MG63 (cell line): ENCODE results near the gene CD200. TPM values are rescaled to one million over a fixed set of nuclear protein-coding genes. Genes with fewer than 3 reads are reported as not detected.
"Not testable (repeated sequence)": the region's sequence is repeated elsewhere in the genome, so short reads cannot be mapped to it uniquely, and the experiment has no call there.

Experiments used
- DNase-seq: peaks from one replicate; pipeline ENCODE4 v3.0.0-alpha.2; 2020
- H3K27me3 ChIP-seq: fragments of 250-450 bp; sonication (Bioruptor Pico); 2 replicates; pipeline ENCODE4 v1.5.1; 2020; ENCODE audit warnings: mild to moderate bottlenecking, moderate library complexity
- H3K36me3 ChIP-seq: fragments of 250-450 bp; sonication (Bioruptor Pico); 2 replicates; pipeline ENCODE4 v1.5.1; 2020; ENCODE audit warnings: mild to moderate bottlenecking, moderate library complexity
- H3K4me3 ChIP-seq: fragments of 250-450 bp; sonication (Bioruptor Pico); 2 replicates; pipeline ENCODE4 v1.5.1; 2020; ENCODE audit warnings: mild to moderate bottlenecking, moderate library complexity
- H3K9me3 ChIP-seq: fragments of 250-450 bp; sonication (Bioruptor Pico); 2 replicates; pipeline ENCODE4 v1.5.1; 2020; ENCODE audit warnings: mild to moderate bottlenecking, moderate library complexity
- total RNA-seq: library from RNA; depleted of rRNA; stranded (reverse); fragments of >200 nt; shearing (Covaris generic); gene quantifications from 2 replicates; pipeline ENCODE4 v1.2.3, GENCODE V29; 2014; ENCODE audit warnings: low replicate concordance

CD200 gene
- total RNA-seq, 1 experiment from 2014 or later, result 0.36 TPM

DNA sequence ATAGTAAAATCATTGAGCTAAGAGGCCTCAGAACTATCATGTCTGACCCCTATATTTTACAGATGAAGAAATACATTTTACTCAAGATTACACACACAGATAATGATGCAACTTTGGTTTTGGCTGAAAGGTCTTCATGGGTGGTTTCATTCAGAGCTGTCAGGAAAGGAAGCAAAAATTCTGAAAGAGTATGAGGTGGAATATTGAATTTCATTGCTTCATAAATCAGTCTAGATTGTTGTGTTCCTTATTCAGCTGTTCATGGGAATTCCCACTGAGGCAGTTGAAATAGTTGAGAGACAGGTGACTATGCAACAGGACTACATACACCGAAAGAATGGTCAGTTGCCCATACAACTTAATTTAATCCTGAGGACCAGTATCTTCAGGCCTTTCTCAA, 39.4 kb downstream of the CD200 start:
- H3K4me3 ChIP-seq, result no peak overlapping the region
- no peaks in the 10 kb centered on the region for H3K9me3 ChIP-seq
- DNase-seq, result no peak
- H3K36me3 ChIP-seq, result no peaks in the 10 kb centered on the region
- H3K27me3 ChIP-seq, result no peaks in the 10 kb centered on the region

DNA sequence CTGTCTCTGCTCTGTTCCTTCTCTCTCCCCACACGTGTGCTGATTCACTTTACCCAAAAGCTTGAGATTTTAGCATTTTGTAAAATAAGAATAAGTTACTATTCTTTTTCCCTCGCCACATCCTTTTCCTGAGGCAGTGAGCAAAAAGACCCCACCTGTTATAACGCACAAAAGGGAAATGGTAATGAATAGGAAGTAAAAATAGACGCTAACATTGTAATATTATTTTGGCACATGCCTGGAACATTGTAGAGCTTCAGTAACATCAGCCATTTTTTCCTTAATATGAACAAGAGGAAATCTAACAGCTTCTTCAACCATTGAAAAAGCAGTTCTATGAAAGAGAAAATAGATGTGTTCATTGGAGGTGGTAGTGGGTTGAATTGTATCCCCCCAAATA, 40.5 kb downstream of the CD200 start:
- no peak overlapping the region for H3K4me3 ChIP-seq

DNA sequence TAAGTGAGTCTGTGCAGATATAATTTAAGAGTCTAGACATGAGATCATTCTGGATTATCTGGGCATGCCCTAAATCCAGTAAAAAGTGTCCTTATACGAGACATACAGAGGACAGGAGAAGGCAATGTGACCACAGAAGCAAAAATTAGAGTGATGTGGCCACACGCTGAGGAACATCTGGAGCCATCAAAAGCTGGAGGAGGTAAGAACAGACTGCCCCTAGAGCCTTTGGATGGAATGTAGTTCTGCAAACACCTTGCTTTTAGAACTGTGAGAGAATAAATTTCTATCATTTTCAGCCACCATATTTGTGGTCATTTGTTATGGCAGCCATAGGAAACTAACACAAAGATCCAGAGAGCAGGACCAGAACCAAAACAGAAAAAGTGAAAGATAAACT, 41.0 kb downstream of the CD200 start:
- Histone ChIP-seq H3K4me3 (no peak overlapping the region), H3K36me3 (no peaks in the 10 kb centered on the region), H3K9me3 (no peaks in the 10 kb centered on the region), H3K27me3 (no peaks in the 10 kb centered on the region)
- no peak for DNase-seq

More for the DNA sequence above, 40.5 kb downstream of the CD200 start:
- Histone ChIP-seq H3K36me3 (no peaks in the 10 kb centered on the region), H3K27me3 (no peaks in the 10 kb centered on the region), H3K9me3 (no peaks in the 10 kb centered on the region)
- no peak for DNase-seq

DNA sequence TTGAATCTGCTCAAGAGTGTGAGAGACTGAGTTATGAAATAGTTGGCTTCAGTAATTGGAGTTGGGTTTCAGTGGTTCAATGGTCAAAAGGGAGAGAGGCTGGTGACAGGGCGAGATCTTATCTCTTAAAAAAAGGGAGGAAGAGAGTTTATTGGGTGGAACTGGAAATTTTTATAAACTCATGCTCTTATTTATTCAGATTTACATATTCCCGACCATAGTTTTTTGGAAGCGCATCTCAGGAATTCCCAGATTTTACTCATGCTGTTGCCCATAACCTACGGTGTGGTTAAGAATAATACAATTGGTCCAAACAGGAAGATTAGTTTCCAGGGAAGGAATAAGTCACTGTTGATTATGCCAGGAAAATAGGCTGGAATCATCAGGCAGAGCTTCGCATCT, 41.4 kb downstream of the CD200 start:
- DNase-seq, result no peak
- H3K36me3 ChIP-seq, result no peaks in the 10 kb centered on the region
- H3K27me3 ChIP-seq, result no peaks in the 10 kb centered on the region
- H3K9me3 ChIP-seq, result no peaks in the 10 kb centered on the region
- H3K4me3 ChIP-seq, result no peak overlapping the region

DNA sequence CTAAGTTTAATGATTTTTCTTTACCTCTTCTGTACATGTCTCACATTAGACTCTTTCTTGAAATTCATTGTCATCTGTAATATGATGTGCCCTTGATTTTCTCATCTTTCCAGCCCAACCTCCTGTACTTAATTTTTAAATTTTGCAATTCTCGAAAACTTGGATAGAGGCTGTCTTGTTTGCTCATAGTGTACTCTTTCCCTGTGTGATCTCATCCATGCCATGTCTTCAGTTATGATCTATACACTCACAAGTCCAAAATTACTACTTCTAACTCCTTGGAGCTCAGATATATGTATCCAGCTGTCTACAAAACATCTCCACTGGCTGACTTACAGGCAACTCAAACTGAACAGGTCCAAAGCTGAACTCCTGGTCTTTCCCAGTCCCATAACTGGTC, 42.2 kb downstream of the CD200 start:
- no peak for DNase-seq
- Histone ChIP-seq H3K4me3 (no peak overlapping the region), H3K36me3 (no peaks in the 10 kb centered on the region), H3K9me3 (no peaks in the 10 kb centered on the region), H3K27me3 (no peaks in the 10 kb centered on the region)

DNA sequence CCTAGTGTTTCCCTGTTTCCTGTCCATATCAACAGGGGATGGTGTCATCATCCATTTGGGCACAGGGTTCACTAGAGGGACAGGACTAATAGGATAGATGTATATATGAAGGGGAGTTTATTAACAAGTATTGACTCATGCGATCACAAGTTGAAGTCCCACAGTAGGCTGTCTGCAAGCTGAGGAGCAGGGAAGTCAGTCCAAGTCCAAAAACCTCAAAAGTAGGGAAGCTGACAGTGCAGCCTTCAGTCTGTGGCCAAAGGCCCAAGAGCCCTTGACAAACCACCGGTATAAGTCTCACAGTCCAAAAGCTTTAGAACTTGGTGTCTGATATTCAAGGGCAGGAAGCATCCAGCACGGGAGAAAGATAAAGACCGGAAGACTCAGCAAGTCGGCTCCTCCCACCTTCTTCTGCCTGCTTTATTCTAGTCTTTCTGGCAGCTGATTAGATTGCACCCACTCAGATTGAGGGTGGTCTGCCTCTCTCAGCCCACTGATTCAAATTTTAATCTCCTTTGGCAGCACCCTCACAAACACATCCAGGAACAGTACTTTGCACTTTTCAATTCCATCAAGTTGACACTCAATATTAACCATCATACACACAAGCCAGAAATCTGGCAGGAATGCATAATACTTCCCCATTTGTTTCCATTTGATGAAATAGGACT, 43.4 kb downstream of the CD200 start:
- no peaks in the 10 kb centered on the region for H3K27me3 ChIP-seq
- H3K9me3 ChIP-seq, result no peaks in the 10 kb centered on the region
- H3K36me3 ChIP-seq, result no peaks in the 10 kb centered on the region
- no peak overlapping the region for H3K4me3 ChIP-seq
- DNase-seq, result no peak

DNA sequence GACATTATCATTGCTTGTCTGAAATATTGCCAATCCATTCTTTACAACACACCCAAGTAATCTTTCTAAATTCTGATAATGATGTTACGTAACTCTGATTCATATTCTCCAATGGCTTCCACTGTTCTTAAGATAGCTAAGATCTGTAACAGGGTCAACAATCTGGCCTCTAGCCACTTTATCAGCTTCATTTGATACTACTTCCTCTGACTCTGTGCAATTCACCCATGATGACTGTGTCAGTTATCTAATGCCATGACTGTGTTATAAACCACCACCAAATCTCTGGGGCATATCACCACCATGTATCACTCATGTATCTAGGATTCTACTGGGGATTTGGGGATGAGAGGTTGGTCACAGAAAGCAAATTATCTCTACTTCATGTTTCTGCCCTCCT, 44.0 kb downstream of the CD200 start:
- no peaks in the 10 kb centered on the region for H3K36me3 ChIP-seq
- H3K9me3 ChIP-seq, result no peaks in the 10 kb centered on the region
- H3K4me3 ChIP-seq, result no peak overlapping the region
- H3K27me3 ChIP-seq, result no peaks in the 10 kb centered on the region
- DNase-seq, result no peak

DNA sequence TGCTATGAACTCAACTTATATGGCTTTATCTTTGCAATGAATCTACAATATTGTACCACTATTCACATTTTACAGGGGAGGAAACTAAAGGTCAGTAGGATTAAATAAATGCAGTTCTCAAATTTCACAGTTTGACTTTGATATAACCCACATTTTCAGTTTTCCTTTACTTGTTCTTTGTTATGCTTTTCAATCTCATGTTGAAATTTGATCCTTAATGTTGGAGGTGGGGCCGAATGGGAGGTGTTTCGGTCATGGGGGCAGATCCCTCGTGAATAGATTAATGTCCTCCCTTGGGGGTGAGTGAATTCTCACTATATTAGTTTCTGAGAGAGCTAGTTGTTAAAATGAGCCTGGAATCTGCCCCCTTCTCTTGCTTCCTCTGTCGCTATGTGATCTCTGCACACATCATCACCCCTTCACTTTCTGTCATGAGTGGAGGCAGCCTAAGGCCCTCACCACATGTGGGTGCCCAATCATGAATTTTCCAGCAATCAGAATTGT, 44.7 kb downstream of the CD200 start:
- H3K9me3 ChIP-seq, result no peaks in the 10 kb centered on the region
- H3K36me3 ChIP-seq, result no peaks in the 10 kb centered on the region
- no peaks in the 10 kb centered on the region for H3K27me3 ChIP-seq
- no peak for DNase-seq
- no peak overlapping the region for H3K4me3 ChIP-seq

DNA sequence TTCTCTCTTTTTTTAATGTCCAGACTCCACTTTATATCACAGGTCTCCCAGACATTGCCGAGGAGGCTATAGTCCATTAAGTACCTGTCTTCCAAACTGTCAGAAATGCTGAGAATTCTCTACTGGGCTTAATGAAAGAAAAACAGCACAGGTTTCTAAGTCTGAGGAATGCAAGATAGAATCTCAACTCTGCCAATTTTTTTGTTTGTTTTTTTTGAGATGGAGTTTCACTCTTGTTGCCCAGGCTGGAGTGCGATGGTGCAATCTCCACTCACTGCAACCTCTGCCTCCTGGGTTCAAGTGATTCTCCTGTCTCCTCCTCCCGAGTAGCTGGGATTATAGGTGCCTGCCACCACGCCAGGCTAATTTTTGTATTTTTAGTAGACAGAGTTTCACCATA, 45.4 kb downstream of the CD200 start:
- H3K4me3 ChIP-seq, H3K27me3 ChIP-seq, DNase-seq, H3K36me3 ChIP-seq, H3K9me3 ChIP-seq: not testable (repeated sequence)

DNA sequence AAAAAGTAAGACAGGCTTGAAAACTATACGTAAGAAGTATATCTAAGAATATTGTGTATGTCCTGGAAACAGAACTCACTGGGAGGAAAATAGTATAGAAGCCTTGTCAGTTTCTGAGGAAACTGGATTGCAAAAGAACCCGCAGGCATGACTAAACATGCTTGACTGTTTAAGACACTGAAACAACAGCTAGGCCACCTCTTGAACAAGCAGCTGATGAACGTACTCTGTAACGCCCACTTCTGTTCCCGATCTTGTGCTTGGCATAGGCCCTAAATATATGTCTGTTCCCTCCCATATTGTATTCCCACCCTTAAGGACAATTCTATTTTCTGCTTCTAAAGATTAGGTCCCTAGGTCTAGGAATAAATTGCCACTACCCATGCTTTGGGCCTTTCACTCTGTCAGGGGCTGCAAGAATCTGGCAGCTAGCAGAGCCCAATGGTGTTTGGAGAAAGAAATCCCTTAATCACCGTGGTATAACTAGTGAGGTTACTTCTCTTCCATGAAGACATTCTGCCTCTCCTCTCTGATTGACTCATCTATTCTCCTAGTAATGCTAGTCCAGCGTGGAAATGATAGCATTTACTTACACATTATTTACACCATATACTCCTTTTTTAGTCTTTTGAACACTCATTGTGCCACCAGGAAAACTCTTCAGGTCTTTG, 46.2 kb downstream of the CD200 start:
- no peaks in the 10 kb centered on the region for H3K27me3 ChIP-seq
- H3K9me3 ChIP-seq, result no peaks in the 10 kb centered on the region
- no peak overlapping the region for H3K4me3 ChIP-seq
- no peak for DNase-seq
- no peaks in the 10 kb centered on the region for H3K36me3 ChIP-seq

DNA sequence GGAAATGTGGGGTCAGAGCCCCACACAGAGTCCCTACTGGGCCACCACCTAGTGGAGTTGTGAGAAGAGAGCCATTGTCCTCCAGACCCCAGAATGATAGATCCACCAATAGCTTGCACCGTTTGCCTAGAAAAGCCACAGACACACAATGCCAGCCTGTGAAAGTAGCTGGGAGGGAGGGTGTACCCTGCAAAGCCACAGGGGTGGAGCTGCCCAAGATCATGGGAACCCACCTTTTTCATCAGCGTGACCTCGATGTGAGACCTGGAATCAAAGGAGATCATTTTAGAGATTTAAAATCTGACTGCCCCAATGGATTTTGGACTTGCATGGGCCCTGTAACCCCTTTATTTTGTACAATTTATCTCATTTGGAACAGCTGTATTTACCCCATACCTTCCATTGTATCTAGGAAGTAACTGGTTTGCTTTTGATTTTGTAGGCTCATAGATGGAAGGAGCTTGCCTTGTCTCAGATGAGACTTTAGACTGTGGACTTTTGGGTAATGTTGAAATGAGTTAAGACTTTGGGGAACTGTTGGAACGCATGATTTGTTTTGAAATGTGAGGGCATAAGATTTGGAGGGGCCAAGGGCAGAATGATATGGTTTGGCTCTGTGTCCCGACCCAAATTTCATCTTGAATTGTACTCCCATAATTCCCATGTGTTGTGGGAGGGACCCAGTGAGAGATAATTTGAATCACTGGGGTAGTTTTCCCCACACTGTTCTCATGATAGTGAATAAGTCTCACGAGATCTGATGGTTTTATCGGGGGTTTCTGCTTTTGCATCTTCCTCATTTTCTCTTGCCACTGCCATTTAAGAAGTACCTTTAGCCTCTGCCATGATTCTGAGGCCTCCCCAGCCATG, 49.0 kb downstream of the CD200 start:
- no peaks in the 10 kb centered on the region for H3K36me3 ChIP-seq
- no peak for DNase-seq
- no peaks in the 10 kb centered on the region for H3K9me3 ChIP-seq
- H3K4me3 ChIP-seq, result no peak overlapping the region
- H3K27me3 ChIP-seq, result no peaks in the 10 kb centered on the region; the same call in 1 of the 2 replicates

DNA sequence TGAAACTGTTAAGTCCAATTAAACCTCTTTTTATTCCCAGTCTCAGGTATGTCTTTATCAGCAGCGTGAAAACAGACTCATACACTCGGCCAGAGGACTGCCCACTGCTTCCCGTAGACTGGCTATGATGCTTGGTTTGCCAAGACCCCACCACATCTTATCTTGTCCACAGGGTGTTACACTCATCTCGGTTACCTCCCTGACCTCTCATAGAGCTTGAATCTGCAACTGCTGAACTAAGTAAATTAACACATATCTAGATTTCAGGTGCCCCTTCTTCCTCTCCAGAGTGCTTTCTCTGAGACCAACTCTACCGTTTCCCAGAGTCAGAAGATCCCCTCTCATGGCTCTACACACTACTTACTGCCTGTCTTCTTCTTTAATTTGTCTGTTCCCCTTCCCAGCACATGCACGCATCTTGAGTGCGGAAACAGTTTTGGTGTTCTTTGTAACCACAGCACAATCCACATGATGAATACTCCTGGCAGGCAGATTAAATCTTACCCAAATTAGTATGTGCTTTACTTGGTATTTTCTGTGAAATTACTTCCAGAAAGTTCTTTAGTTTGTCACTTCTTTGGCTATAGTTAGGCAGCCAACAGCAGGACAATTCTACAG, 49.7 kb downstream of the CD200 start:
- Histone ChIP-seq H3K27me3 (no peaks in the 10 kb centered on the region; the same call in 1 of the 2 replicates), H3K9me3 (no peaks in the 10 kb centered on the region), H3K36me3 (no peaks in the 10 kb centered on the region), H3K4me3 (no peak overlapping the region)
- DNase-seq, result no peak

DNA sequence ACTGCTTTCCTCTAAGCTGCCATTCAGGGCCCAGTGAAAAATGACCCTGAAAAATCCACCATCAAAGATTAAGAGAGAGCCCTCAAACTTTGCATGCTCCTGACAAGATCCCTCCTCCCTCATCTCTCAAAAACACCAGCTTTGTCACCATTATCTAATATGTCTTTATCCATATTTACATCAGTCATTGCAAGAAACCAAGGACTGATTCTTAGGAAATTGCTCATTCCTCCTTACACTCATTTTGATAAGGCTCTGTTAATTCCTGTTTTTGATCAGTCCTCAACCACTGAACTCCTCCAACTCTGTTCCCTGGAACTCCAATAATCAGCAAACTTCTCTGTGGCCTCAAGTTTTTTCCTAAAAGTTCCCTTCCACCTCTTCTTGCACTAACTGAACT, 51.8 kb downstream of the CD200 start:
- DNase-seq, result no peak
- Histone ChIP-seq H3K27me3 (no peaks in the 10 kb centered on the region; the same call in 1 of the 2 replicates), H3K36me3 (no peaks in the 10 kb centered on the region), H3K4me3 (no peak overlapping the region), H3K9me3 (no peaks in the 10 kb centered on the region)

DNA sequence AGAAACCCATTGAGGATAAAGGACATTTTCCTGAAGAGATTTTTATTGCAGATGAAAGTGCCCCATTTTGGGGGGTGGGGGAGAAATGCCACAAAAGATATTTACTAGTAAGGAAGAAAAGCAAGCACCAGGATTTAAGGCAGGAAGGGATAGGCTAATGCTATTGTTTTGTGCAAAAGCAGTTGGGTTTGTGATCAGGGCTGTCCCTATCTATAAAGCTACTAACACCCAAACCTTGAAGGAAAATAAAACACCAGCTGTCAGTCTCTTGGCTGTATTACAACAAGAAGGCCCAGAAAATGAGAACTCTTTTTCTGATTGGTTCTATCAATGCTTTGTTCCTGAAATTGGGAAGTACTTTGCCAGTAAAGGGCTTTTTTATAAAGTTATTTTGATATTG, 56.0 kb downstream of the CD200 start:
- H3K9me3 ChIP-seq, result peaks cover 4% of the 10 kb centered on the region; the same call in 1 of the 2 replicates
- no peak for DNase-seq
- H3K4me3 ChIP-seq, result no peak overlapping the region
- no peaks in the 10 kb centered on the region; the same call in 1 of the 2 replicates for H3K27me3 ChIP-seq
- no peaks in the 10 kb centered on the region for H3K36me3 ChIP-seq

DNA sequence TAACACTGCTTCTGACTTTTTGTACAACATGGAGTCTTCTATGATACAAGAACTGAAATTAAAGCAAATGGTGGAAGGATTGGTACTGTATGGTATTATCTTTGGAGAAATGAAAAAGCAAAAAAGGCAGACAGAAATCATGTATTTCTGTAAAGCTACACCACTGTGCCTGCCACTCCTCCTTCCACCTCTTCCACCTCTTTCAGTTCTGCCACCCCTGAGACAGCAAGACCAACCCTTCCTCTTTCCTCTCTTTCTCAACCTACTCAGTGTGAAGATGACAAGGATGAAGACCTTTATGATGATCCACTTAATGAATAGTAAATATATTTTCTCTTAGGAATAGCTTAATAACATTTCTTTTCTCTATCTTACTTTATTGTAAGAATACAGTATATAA, 57.0 kb downstream of the CD200 start:
- DNase-seq, result no peak
- Histone ChIP-seq H3K27me3 (no peaks in the 10 kb centered on the region; the same call in 1 of the 2 replicates), H3K36me3 (no peaks in the 10 kb centered on the region), H3K9me3 (peaks cover 4% of the 10 kb centered on the region; the same call in 1 of the 2 replicates), H3K4me3 (no peak overlapping the region)

DNA sequence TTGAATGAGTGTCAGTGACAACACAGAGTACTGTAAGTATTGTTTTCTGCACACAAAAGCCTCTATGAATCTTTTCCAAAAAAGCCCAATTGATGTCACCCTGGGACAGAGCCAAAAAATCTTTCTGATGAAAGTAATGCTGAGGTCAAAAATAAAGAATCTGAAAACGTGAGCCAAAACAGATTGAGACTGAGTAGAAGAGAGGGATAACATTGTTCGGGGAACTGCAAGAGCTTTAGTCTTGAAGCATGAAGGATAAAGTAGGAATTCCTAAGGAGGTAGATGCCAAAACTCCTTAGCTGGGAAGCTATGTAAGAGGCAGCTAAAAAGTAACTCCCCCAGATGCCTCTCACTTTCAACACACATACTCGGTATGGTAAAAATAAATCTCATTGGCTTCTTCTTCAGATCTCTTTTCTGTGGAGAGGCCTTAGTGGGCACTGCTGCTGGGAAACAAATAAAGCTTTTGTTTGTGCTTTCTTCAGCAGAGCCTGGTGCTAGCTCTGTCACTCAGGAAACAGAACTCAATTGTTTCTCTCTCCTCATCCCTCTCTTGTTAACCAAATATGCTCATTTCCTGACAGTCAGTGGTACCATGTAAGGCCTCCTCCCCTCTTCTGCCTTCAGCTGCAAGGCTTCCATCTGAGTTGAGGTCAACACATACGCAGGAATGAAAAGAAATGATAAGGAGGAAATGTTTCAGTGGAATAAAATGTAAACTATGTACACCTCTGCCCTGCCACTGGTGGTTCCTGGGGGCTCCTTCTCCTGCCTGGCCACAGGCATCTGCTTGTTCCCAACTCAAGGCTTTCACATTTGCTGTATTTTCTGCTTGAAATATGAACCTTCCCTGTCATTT, 58.1 kb downstream of the CD200 start:
- Histone ChIP-seq H3K4me3 (no peak overlapping the region), H3K36me3 (no peaks in the 10 kb centered on the region), H3K9me3 (peaks cover 4% of the 10 kb centered on the region; the same call in 1 of the 2 replicates), H3K27me3 (no peaks in the 10 kb centered on the region)
- DNase-seq, result peak; percentile 62
